GM19023 (cell line): ENCODE results near the gene SFXN5.

Experiments used
- ATAC-seq: cut with Tn5 transposase; IDR thresholded peaks from one replicate; pipeline ENCODE4 v1.9.1; 2021; ENCODE audit warnings: mild to moderate bottlenecking, moderate library complexity; ENCODE audit not compliant: unreplicated experiment

Gene SFXN5

GRCh38 chr2:72995430-72996116, 75.9 kb downstream of the SFXN5 start:
- no peak for ATAC-seq

- no peak for ATAC-seq
Measured at GRCh38 chr2:72994991-72995380, 76.5 kb downstream of the SFXN5 start.

- no peak for ATAC-seq
Measured at GRCh38 chr2:72994282-72994990, 77.1 kb downstream of the SFXN5 start.

- no peak for ATAC-seq
Measured at GRCh38 chr2:72993933-72994280, 77.6 kb downstream of the SFXN5 start.

GRCh38 chr2:72993147-72993932, 78.2 kb downstream of the SFXN5 start:
- peak; percentile 51 for ATAC-seq

- ATAC-seq = no peak
Measured at GRCh38 chr2:72992734-72993102, 78.8 kb downstream of the SFXN5 start.

GRCh38 chr2:72991980-72992733, 79.4 kb downstream of the SFXN5 start:
- no peak for ATAC-seq

- no peak for ATAC-seq
Measured at GRCh38 chr2:72991439-72991725, 80.1 kb downstream of the SFXN5 start.

- no peak for ATAC-seq
Measured at GRCh38 chr2:72990695-72991438, 80.6 kb downstream of the SFXN5 start.

GRCh38 chr2:72989770-72990556, 81.5 kb downstream of the SFXN5 start:
- ATAC-seq = no peak

- no peak for ATAC-seq
Measured at GRCh38 chr2:72988726-72989273, 82.7 kb downstream of the SFXN5 start.

- ATAC-seq = no peak
Measured at GRCh38 chr2:72988041-72988440, 83.5 kb downstream of the SFXN5 start.

- ATAC-seq = no peak
Measured at GRCh38 chr2:72985891-72986683, 85.4 kb downstream of the SFXN5 start.

- no peak for ATAC-seq
Measured at GRCh38 chr2:72985136-72985535, 86.4 kb downstream of the SFXN5 start.

GRCh38 chr2:72984172-72984671, 87.3 kb downstream of the SFXN5 start:
- no peak for ATAC-seq

GRCh38 chr2:72983500-72984161, 87.9 kb downstream of the SFXN5 start:
- no peak for ATAC-seq

GRCh38 chr2:72982781-72983499, 88.6 kb downstream of the SFXN5 start:
- no peak for ATAC-seq

GRCh38 chr2:72982219-72982618, 89.3 kb downstream of the SFXN5 start:
- ATAC-seq = no peak
